A673 (cell line): ENCODE data around the gene ERGIC3. TPM values are rescaled to one million over a fixed set of nuclear protein-coding genes. Genes with fewer than 3 reads are reported as not detected.

Source experiments
- BruUV-seq: library from RNA; stranded (reverse); fragments of 400-500 nt; replicated peaks from 2 replicates; lab custom pipeline; 2021; lab: Mats Ljungman, UMichigan
- CTCF ChIA-PET: fragments of 300-600 bp; sonication (Branson Sonifier 250); formaldehyde crosslinking; loops from one replicate; lab custom pipeline; 2022; ENCODE audit warnings: antibody characterized with exemption; lab: Charles Lee
- POLR2A ChIA-PET: fragments of 300-600 bp; sonication (Branson Sonifier 250); formaldehyde crosslinking; loops from one replicate; lab custom pipeline; 2022; ENCODE audit warnings: antibody characterized with exemption; ENCODE audit not compliant: low non-redundant PET; lab: Charles Lee
- DNase-seq: peaks from one replicate; pipeline ENCODE4 v3.0.0-alpha.2; 2015; ENCODE audit warnings: low spot score
- H3K27ac ChIP-seq: fragments of 200-600 bp; sonication (generic); 2 replicates; pipeline ENCODE4 v1.5.1; 2016; ENCODE audit warnings: mixed run types, low read depth, mild to moderate bottlenecking, mixed read lengths, antibody characterized with exemption, low read length; ENCODE audit not compliant: poor library complexity, severe bottlenecking
- H3K27me3 ChIP-seq: fragments of 200-600 bp; sonication (generic); replicated peaks from 2 replicates; pipeline ENCODE4 v1.6.1; 2017; ENCODE audit warnings: mixed run types, low read depth, mild to moderate bottlenecking, mixed read lengths, antibody characterized with exemption, low read length; ENCODE audit not compliant: insufficient read depth, poor library complexity
- H3K36me3 ChIP-seq: fragments of 200-600 bp; sonication (generic); 2 replicates; pipeline ENCODE4 v1.6.1; 2016; ENCODE audit warnings: mixed run types, mild to moderate bottlenecking, mixed read lengths, antibody characterized with exemption, low read length; ENCODE audit not compliant: insufficient read depth, poor library complexity, severe bottlenecking
- H3K4me1 ChIP-seq: fragments of 200-600 bp; sonication (generic); 2 replicates; pipeline ENCODE4 v1.6.1; 2017; ENCODE audit warnings: mixed run types, mild to moderate bottlenecking, mixed read lengths, antibody characterized with exemption, low read length; ENCODE audit not compliant: insufficient read depth, poor library complexity, severe bottlenecking
- H3K4me3 ChIP-seq: fragments of 200-600 bp; sonication (generic); 2 replicates; pipeline ENCODE4 v1.5.1; 2016; ENCODE audit warnings: low read depth, mixed run types, mild to moderate bottlenecking, mixed read lengths, low read length; ENCODE audit not compliant: poor library complexity, severe bottlenecking
- H3K9me3 ChIP-seq: fragments of 200-600 bp; sonication (generic); 2 replicates; pipeline ENCODE4 v1.6.1; 2016; ENCODE audit warnings: mixed run types, low read depth, mild to moderate bottlenecking, mixed read lengths, antibody characterized with exemption, low read length; ENCODE audit not compliant: poor library complexity, severe bottlenecking
- CTCF ChIP-seq: fragments of 300-800, 200-600 bp; sonication (generic); conservative IDR thresholded peaks from 2 replicates; pipeline ENCODE4 v1.5.1; 2017; ENCODE audit warnings: low read depth, mild to moderate bottlenecking, antibody characterized with exemption, low read length, moderate library complexity, mixed read lengths
- EZH2 ChIP-seq: fragments of 200-600 bp; sonication (generic); IDR thresholded peaks from 2 replicates; pipeline ENCODE4 v1.6.1; 2017; ENCODE audit warnings: borderline replicate concordance, low read depth, mild to moderate bottlenecking, mixed read lengths, antibody characterized with exemption, low read length; ENCODE audit not compliant: poor library complexity, severe bottlenecking
- intact Hi-C: fragments of 100-400 bp; cut with micrococcal nuclease; formaldehyde crosslinking; loops from one replicate; pipeline ENCODE4 v1.10.0; 2022; ENCODE audit not compliant: unreplicated experiment
- total RNA-seq: library from RNA; stranded (reverse); gene quantifications from 2 replicates; pipeline ENCODE4 v1.2.3, GENCODE V29; 2021

Gene ERGIC3
- total RNA-seq, 1 experiment from 2014 or later: 256 TPM

GRCh38 chr20:35592339-35592974, 50.6 kb downstream of the ERGIC3 start:
- H3K36me3 ChIP-seq: no peaks in the 10 kb centered on the region

GRCh38 chr20:35595456-35595855, 53.6 kb downstream of the ERGIC3 start:
- Histone ChIP-seq H3K9me3 (no peaks in the 10 kb centered on the region), H3K27ac (no peak overlapping the region), H3K27me3 (no peaks in the 10 kb centered on the region), H3K36me3 (no peaks in the 10 kb centered on the region), H3K4me1 (no peaks in the 10 kb centered on the region), H3K4me3 (no peak overlapping the region)
- CTCF ChIA-PET: interaction anchor here (0.6 kb wide), 1 partner anchor 104 kb away, joined by 3 read pairs; no protein-coding TSS in a partner anchor
- intact Hi-C loops: no loop called here
- no peak for DNase-seq
- no peak for TF ChIP-seq EZH2
- TF ChIP-seq CTCF: no peak
- no TSS peak for BruUV-seq
- POLR2A ChIA-PET: no interaction called here

More at GRCh38 chr20:35592339-35592974, 50.6 kb downstream of the ERGIC3 start:
- POLR2A ChIA-PET: no interaction called here
- DNase-seq: peak; percentile 31
- H3K4me1 ChIP-seq: no peaks in the 10 kb centered on the region
- H3K27ac ChIP-seq: no peak overlapping the region
- no peak for TF ChIP-seq EZH2
- no peak for TF ChIP-seq CTCF
- no peak overlapping the region for H3K4me3 ChIP-seq
- intact Hi-C loops: no loop called here
- no peaks in the 10 kb centered on the region for H3K9me3 ChIP-seq
- CTCF ChIA-PET: no interaction called here
- no TSS peak for BruUV-seq
- H3K27me3 ChIP-seq: no peaks in the 10 kb centered on the region

GRCh38 chr20:35595901-35596300, 54.0 kb downstream of the ERGIC3 start:
- intact Hi-C loops: no loop called here
- no peak for DNase-seq
- TF ChIP-seq EZH2 (no peak), CTCF (no peak)
- no peak overlapping the region for H3K27ac ChIP-seq
- CTCF ChIA-PET: interaction anchor here (0.6 kb wide), 1 partner anchor 104 kb away, joined by 3 read pairs; no protein-coding TSS in a partner anchor
- POLR2A ChIA-PET: no interaction called here
- peaks cover 4% of the 10 kb centered on the region for H3K4me1 ChIP-seq
- H3K4me3 ChIP-seq: no peak overlapping the region
- BruUV-seq: no TSS peak
- H3K36me3 ChIP-seq: no peaks in the 10 kb centered on the region
- H3K27me3 ChIP-seq: no peaks in the 10 kb centered on the region
- no peaks in the 10 kb centered on the region for H3K9me3 ChIP-seq
